Loucy (cell line): ENCODE data around the gene LETM1.

ENCODE experiments used
- H2AFZ ChIP-seq: fragments of 200-600 bp; sonication (generic); 2 replicates; pipeline ENCODE4 v1.6.0; 2016; ENCODE audit warnings: antibody characterized with exemption, mild to moderate bottlenecking, low read length, moderate library complexity
- H3F3A ChIP-seq: fragments of 200-600 bp; 2 replicates; pipeline ENCODE4 v1.6.0; 2016; ENCODE audit warnings: antibody characterized with exemption, low read depth, mild to moderate bottlenecking
- H3K27me3 ChIP-seq: fragments of 200-600 bp; sonication (generic); 2 replicates; pipeline ENCODE4 v1.6.1; 2014; ENCODE audit warnings: low read length, mild to moderate bottlenecking; ENCODE audit not compliant: insufficient read depth, poor library complexity, severe bottlenecking
- H3K36me3 ChIP-seq: fragments of 200-600 bp; sonication (generic); 2 replicates; pipeline ENCODE4 v1.6.1; 2016; ENCODE audit warnings: low read length; ENCODE audit not compliant: insufficient read depth
- H3K4me1 ChIP-seq: fragments of 200-600 bp; sonication (generic); 2 replicates; pipeline ENCODE4 v1.5.1; 2014; ENCODE audit warnings: low read length, mild to moderate bottlenecking; ENCODE audit not compliant: insufficient read depth, poor library complexity, severe bottlenecking
- H3K4me2 ChIP-seq: fragments of 200-600 bp; sonication (generic); 2 replicates; pipeline ENCODE4 v1.6.0; 2014; ENCODE audit warnings: antibody characterized with exemption, low read length, low read depth, mild to moderate bottlenecking; ENCODE audit not compliant: poor library complexity, severe bottlenecking
- H3K4me3 ChIP-seq: fragments of 200-600 bp; sonication (generic); 2 replicates; pipeline ENCODE4 v1.5.1; 2014; ENCODE audit warnings: low read length, mild to moderate bottlenecking, mixed read lengths; ENCODE audit not compliant: poor library complexity, severe bottlenecking
- H3K79me2 ChIP-seq: fragments of 200-600 bp; sonication (generic); 2 replicates; pipeline ENCODE4 v1.6.1; 2014; ENCODE audit warnings: low read length; ENCODE audit not compliant: insufficient read depth
- H3K9ac ChIP-seq: fragments of 200-600 bp; sonication (generic); 2 replicates; pipeline ENCODE4 v1.6.0; 2014; ENCODE audit warnings: mild to moderate bottlenecking, low read depth, low read length, moderate library complexity; ENCODE audit not compliant: poor library complexity, severe bottlenecking
- H3K9me2 ChIP-seq: fragments of 200-600 bp; sonication (generic); replicated peaks from 2 replicates; pipeline ENCODE4 v1.6.1; 2016; ENCODE audit warnings: low read depth, low read length, mixed read lengths
- H3K9me3 ChIP-seq: fragments of 200-600 bp; sonication (generic); 2 replicates; pipeline ENCODE4 v1.6.1; 2014; ENCODE audit warnings: mild to moderate bottlenecking, antibody characterized with exemption, low read length, low read depth; ENCODE audit not compliant: insufficient read depth
- H4K20me1 ChIP-seq: fragments of 200-600 bp; sonication (generic); 2 replicates; pipeline ENCODE4 v1.6.0; 2014; ENCODE audit warnings: antibody characterized with exemption, low read length, mild to moderate bottlenecking; ENCODE audit not compliant: insufficient read depth, poor library complexity, severe bottlenecking
- EZH2phosphoT487 ChIP-seq: fragments of 200-600 bp; IDR thresholded peaks from 2 replicates; pipeline ENCODE4 v1.6.1; 2018; ENCODE audit warnings: antibody characterized with exemption, mild to moderate bottlenecking, moderate library complexity, borderline replicate concordance
- TF ChIP-seq, protein P1 (sequence below): fragments of 200-600 bp; sonication (generic); conservative IDR thresholded peaks from 2 replicates; pipeline ENCODE4 v1.5.1; 2014; ENCODE audit warnings: mild to moderate bottlenecking, antibody characterized with exemption, low read length

Gene LETM1

DNA sequence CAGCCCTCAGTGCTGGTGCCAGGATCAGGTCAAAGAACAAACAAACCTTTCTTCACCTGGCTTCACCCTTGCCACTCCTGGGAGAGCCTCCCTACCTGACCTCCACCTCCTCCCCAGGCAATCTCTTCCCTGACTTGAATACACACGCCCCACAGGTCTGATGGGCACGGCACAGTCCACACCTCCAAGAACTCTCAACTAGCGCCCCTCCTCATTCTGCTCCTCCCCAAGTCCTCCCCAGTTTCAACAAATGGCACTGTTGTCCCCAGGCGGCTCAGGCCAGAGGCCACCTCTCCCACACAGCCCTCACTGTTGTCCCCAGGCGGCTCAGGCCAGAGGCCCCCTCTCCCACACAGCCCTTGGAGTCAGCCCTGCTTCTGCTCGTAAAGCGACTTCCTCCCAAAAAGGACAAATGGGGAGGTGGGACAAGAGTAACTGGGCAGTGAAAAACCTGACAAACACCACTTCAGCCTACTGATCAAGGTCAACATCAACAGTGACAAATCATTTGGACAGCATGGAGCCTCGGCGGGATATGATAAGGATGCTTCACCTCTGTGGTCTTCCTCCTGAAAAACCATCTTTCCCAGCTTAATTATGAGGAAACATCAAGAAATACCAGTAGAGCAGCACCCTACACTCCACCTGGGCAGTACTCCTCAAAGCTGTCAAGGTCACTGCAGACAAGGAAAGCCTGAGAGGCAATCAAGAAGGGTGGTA, 2.9 kb downstream of the LETM1 start:
- Histone ChIP-seq H3K79me2 (peaks cover 70% of the 10 kb centered on the region), H3K9me3 (no peaks in the 10 kb centered on the region), H3K9ac (peak overlapping the region; percentile 13), H4K20me1 (peaks cover 25% of the 10 kb centered on the region), H3K36me3 (no peaks in the 10 kb centered on the region), H3K4me2 (peak overlapping the region; percentile 43), H3K9me2 (no peaks in the 10 kb centered on the region), H3K27me3 (no peaks in the 10 kb centered on the region), H3F3A (no peaks in the 10 kb centered on the region), H3K4me3 (peak overlapping the region; percentile 35), H3K4me1 (peaks cover 40% of the 10 kb centered on the region), H2AFZ (no peak overlapping the region)
- TF ChIP-seq, protein P1, sequence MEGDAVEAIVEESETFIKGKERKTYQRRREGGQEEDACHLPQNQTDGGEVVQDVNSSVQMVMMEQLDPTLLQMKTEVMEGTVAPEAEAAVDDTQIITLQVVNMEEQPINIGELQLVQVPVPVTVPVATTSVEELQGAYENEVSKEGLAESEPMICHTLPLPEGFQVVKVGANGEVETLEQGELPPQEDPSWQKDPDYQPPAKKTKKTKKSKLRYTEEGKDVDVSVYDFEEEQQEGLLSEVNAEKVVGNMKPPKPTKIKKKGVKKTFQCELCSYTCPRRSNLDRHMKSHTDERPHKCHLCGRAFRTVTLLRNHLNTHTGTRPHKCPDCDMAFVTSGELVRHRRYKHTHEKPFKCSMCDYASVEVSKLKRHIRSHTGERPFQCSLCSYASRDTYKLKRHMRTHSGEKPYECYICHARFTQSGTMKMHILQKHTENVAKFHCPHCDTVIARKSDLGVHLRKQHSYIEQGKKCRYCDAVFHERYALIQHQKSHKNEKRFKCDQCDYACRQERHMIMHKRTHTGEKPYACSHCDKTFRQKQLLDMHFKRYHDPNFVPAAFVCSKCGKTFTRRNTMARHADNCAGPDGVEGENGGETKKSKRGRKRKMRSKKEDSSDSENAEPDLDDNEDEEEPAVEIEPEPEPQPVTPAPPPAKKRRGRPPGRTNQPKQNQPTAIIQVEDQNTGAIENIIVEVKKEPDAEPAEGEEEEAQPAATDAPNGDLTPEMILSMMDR, result no peak
- no peak for TF ChIP-seq EZH2phosphoT487

DNA sequence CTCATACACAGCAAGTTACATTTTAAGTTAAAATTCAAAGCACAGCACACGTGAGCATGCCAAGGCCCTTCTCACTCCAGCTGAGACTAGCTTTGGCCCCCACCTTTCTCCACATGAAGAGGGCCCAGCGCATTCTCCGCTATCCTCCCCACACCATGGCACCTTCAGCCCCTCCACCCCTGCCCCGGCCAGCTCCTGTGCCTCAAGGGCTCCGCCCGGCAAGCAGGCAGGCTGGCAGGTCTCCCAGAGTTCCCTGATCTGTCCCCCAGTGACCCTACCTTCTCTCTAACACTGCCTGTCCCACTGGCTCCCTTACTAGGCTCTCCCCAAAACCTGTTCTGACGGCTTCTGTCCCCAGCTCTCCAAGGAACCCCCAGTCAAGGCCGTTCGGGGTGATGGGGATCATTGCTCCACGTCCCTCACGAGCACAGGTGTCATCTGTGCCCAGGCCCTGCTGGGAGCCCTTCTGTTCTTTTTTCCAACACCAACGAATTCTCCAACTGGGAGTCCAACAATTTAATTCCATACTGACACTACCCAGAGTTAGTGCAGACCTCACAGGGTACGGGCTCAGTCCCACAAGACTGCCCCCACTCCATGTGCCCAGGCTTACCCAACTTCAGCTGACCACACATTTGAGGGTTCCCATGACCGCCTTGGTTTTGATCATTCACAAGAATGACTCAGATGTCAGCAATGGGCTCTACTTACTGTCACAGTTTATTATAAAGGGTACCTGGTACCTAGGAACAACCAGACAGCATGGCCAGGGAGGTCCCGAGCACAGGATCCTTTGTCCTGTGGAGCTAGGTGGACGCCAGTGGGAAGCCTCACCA, 4.2 kb downstream of the LETM1 start:
- H2AFZ ChIP-seq, result no peak overlapping the region
- no peak for TF ChIP-seq EZH2phosphoT487
- TF ChIP-seq, protein P1, result no peak
- peaks cover 2% of the 10 kb centered on the region; the same call in 1 of the 2 replicates for H3K36me3 ChIP-seq
- no peaks in the 10 kb centered on the region for H3K27me3 ChIP-seq
- peaks cover 57% of the 10 kb centered on the region for H3K79me2 ChIP-seq
- peaks cover 32% of the 10 kb centered on the region for H3K4me1 ChIP-seq
- no peaks in the 10 kb centered on the region for H3K9me2 ChIP-seq
- no peak overlapping the region for H3K4me3 ChIP-seq
- H3K9ac ChIP-seq, result peak overlapping the region; percentile 26
- no peaks in the 10 kb centered on the region for H3F3A ChIP-seq
- H3K9me3 ChIP-seq, result no peaks in the 10 kb centered on the region
- peaks cover 20% of the 10 kb centered on the region for H4K20me1 ChIP-seq
- peak overlapping the region; percentile 43 for H3K4me2 ChIP-seq

DNA sequence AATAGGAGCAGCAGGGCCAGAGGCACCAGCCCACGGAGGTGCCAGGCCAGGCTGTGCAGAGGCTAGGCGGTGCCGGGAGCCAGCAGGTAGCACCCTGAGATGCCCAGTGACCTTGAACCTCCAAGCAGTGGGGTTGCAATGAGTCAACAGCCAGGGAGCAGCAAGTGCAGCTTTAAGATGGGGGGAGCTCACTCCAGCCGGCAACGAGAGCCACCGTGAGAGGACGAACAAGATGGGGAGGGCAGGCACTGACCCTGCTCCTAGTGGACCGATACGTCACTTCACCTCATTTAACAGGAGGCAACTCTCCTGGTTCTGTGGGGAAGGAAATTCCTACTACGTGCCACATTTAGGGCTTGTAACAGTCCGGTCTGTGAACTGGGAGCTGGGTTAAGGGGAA, 4.8 kb downstream of the LETM1 start:
- Histone ChIP-seq H3K4me1 (peaks cover 32% of the 10 kb centered on the region), H3K27me3 (no peaks in the 10 kb centered on the region), H4K20me1 (peaks cover 20% of the 10 kb centered on the region), H3K36me3 (peaks cover 6% of the 10 kb centered on the region; the same call in 1 of the 2 replicates), H3K4me2 (peak overlapping the region; percentile 43), H3K79me2 (peaks cover 55% of the 10 kb centered on the region), H2AFZ (no peak overlapping the region), H3K9ac (peak overlapping the region; percentile 26), H3K9me3 (no peaks in the 10 kb centered on the region), H3F3A (no peaks in the 10 kb centered on the region), H3K9me2 (no peaks in the 10 kb centered on the region), H3K4me3 (no peak overlapping the region)
- TF ChIP-seq, protein P1, result no peak
- TF ChIP-seq EZH2phosphoT487, result no peak
